HUES64 (cell line): ENCODE measurements around the gene C5orf52.
"Not testable (repeated sequence)": the region's sequence is repeated elsewhere in the genome, so short reads cannot be mapped to it uniquely, and the experiment has no call there.

ENCODE experiments used
- H3K27ac ChIP-seq: 2 replicates; pipeline ENCODE4 v1.7.0; 2013; ENCODE audit warnings: low read depth, low read length, inconsistent platforms
- H3K27me3 ChIP-seq: 2 replicates; pipeline ENCODE4 v1.6.1; 2013; ENCODE audit warnings: mild to moderate bottlenecking, low read length; ENCODE audit not compliant: insufficient read depth
- H3K36me3 ChIP-seq: 2 replicates; pipeline ENCODE4 v1.6.1; 2013; ENCODE audit warnings: mild to moderate bottlenecking, low read length; ENCODE audit not compliant: insufficient read depth
- H3K4me1 ChIP-seq: 2 replicates; pipeline ENCODE4 v1.6.1; 2013; ENCODE audit warnings: mild to moderate bottlenecking, low read length, moderate library complexity; ENCODE audit not compliant: insufficient read depth
- H3K4me3 ChIP-seq: 2 replicates; pipeline ENCODE4 v1.5.1; 2013; ENCODE audit warnings: mild to moderate bottlenecking, low read length, moderate library complexity
- H3K9ac ChIP-seq: 2 replicates; pipeline ENCODE4 v1.6.1; 2013; ENCODE audit warnings: mild to moderate bottlenecking, low read depth, low read length
- H3K9me3 ChIP-seq: 2 replicates; pipeline ENCODE4 v1.6.1; 2013; ENCODE audit warnings: low read depth, low read length; ENCODE audit not compliant: insufficient read depth
- WGBS: fragments of 150-250, 120-280 bp; methylation state at CpG from one replicate; pipeline ENCODE4 v1.1.7; 2013; ENCODE audit warnings: missing lambda C conversion rate; 5-methylcytosine and 5-hydroxymethylcytosine counted together

Gene C5orf52

DNA sequence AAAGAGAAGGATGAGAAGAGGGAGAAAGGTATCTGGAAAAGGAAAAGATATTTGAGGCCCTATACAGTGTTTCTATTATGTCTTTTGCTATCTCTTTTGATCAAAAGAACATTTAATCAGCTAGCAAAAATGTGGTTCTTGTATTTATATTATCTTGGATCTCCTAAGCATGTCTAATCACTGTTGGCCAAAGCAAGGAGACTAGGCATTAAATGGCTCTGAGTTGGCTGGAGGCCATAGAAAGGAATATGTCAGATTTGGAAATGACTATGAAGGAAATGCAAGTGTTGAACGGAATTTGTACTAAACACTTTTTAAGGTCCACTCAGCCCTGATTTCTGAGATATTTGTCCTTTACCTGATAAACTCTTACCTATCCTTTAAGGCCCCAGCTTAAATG is 37.5 kb downstream of the C5orf52 start:
- Histone ChIP-seq H3K9me3 (no peaks in the 10 kb centered on the region), H3K36me3 (no peaks in the 10 kb centered on the region), H3K4me1 (no peaks in the 10 kb centered on the region), H3K27ac (no peak overlapping the region), H3K9ac (no peak overlapping the region), H3K4me3 (no peak overlapping the region), H3K27me3 (no peaks in the 10 kb centered on the region)
- 100% methylated on average over 1 of the region's 1 CpG for WGBS

DNA sequence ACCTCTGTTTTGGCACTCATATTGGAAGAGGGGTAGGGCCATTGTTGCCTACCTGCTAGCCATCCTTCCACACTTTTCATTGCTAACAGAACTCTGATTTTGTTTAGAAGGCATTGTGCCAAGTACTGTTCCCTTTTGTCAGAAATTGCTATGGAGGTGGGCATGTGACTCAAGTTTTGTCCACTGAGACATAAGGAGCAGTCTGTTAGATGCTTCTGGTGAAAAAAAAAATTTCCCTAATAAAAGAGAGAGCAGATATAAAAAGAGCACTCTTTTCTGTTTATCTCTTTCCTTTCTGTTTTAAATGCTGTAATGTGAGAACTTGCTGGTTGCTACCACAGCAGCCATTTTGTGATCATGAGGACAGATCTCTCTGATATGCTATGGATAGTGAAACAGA is 38.0 kb downstream of the C5orf52 start:
- Histone ChIP-seq H3K4me1 (no peaks in the 10 kb centered on the region), H3K4me3 (no peak overlapping the region), H3K9ac (no peak overlapping the region), H3K27ac (no peak overlapping the region), H3K27me3 (no peaks in the 10 kb centered on the region), H3K9me3 (no peaks in the 10 kb centered on the region), H3K36me3 (no peaks in the 10 kb centered on the region)

DNA sequence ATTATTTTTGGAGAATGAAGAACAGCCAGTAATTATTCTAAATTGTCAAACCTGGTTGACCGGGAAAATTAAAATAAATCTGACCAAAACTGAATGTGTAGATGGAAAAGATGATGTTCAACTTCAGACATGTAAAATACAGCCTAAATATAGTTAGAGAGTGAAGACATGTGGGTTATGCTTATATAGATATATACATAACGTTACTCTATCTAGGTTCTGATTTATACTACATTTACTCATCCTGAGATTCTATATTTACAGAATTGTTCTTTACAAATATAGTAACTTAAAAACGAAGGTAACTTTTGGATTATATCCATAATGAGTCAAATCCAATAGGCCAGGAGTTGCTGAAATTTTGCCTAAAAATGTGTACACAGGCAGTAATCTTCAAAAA is 39.1 kb downstream of the C5orf52 start:
- Histone ChIP-seq H3K9me3 (no peaks in the 10 kb centered on the region), H3K4me3 (no peak overlapping the region), H3K36me3 (no peaks in the 10 kb centered on the region), H3K4me1 (no peaks in the 10 kb centered on the region), H3K9ac (no peak overlapping the region), H3K27me3 (no peaks in the 10 kb centered on the region), H3K27ac (no peak overlapping the region)
- 92% methylated on average over 1 of the region's 3 CpGs for WGBS

DNA sequence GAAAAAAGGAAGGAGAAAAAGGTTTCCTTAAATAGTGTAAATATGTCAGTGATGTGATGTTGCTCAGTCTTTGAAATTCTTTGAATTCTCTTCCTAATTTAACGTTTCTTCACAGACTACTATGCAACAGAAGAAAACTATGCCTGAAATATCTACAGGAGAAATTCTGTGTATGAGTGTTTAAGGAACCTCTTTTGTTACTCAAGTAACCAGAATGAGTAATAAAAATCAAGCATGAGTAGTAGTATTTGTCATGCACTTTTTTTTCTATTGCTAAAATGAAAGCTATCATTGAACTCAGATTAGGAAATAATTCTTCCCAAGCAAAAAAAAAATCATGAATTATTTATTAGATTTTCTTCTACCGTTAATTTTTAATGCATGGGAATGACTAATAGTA is 39.5 kb downstream of the C5orf52 start:
- H3K4me1 ChIP-seq: no peaks in the 10 kb centered on the region
- no peaks in the 10 kb centered on the region for H3K27me3 ChIP-seq
- H3K36me3 ChIP-seq: no peaks in the 10 kb centered on the region
- no CpG with 5 or more reads among the region's 2 CpGs for WGBS
- no peaks in the 10 kb centered on the region for H3K9me3 ChIP-seq
- H3K4me3 ChIP-seq: no peak overlapping the region
- H3K27ac ChIP-seq: no peak overlapping the region
- no peak overlapping the region for H3K9ac ChIP-seq

DNA sequence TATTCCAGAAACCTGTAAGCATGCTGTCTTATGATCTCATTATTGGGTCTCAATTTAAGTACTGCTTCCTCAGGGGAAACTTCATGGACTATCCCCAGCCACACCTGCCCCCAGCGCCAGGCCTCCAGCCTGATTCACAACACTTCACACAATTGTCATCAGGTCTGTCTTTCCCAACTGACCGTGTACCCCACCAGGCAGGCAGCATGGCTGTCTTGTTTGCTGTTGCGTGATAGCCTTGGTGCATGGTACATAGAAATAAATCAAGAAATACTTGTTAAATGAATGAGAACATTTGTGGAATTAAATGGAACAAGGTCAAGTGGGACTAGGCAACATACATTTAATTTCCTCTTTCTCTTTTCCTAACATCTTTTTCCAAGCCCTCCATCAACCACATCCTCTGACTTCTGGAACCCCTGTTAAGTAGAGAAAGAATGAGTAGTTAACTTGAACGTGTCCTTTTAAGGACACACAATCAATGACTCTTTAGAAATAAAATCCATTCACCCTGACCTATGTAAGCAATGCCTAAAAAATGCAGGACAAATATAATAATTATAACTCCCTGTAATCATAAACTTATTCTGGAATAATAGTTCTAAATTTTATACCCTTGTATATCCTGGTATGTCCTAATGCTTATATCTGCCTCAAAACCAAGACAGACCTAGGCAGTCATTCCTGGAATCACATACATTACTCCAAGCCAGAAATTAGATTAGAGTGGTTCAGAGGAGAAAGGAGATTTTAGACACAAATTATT is 42.7 kb downstream of the C5orf52 start:
- Histone ChIP-seq H3K27ac (no peak overlapping the region), H3K9ac (no peak overlapping the region), H3K4me1 (no peaks in the 10 kb centered on the region), H3K36me3 (no peaks in the 10 kb centered on the region), H3K9me3 (no peaks in the 10 kb centered on the region), H3K27me3 (no peaks in the 10 kb centered on the region), H3K4me3 (no peak overlapping the region)
- 96% methylated on average over 3 of the region's 4 CpGs for WGBS

DNA sequence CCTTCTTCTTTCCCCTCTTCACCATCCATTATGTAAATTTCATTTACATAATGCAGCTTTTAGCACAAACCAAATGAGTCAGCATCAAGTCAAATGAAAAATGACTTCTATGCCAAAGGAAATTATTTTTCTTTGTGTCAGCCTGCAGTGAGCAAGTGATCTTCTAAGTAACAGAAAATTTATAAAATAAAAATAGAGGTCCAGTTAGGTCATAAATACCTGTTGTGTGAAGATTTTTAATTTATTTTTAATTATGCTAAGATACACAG is 43.2 kb downstream of the C5orf52 start:
- H3K36me3 ChIP-seq: no peaks in the 10 kb centered on the region
- H3K27ac ChIP-seq: no peak overlapping the region
- no peaks in the 10 kb centered on the region for H3K4me1 ChIP-seq
- H3K9me3 ChIP-seq: no peaks in the 10 kb centered on the region
- no peaks in the 10 kb centered on the region for H3K27me3 ChIP-seq
- H3K4me3 ChIP-seq: no peak overlapping the region
- H3K9ac ChIP-seq: no peak overlapping the region

DNA sequence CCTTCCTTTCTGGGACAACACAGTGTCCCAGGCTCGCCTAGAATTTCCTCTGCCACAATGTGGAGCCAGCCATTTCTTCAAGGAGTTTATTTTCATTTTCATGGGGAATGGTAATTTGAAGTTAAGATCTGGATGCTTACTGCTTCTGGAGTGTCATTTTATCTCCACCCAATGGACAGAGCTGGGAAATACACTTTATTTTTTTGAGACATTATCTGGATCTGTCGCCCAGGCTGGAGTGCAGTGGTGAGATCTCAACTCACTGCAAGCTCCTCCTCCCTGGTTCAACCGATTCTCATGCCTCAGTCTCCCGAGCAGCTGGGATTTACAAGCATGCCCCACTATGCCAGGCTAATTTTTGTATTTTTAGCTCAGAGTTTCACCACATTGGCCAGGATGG is 47.2 kb downstream of the C5orf52 start:
- H3K9ac ChIP-seq: no peak overlapping the region
- 64% methylated on average over 4 of the region's 4 CpGs for WGBS
- no peak overlapping the region for H3K27ac ChIP-seq
- no peaks in the 10 kb centered on the region for H3K36me3 ChIP-seq
- no peak overlapping the region for H3K4me3 ChIP-seq
- H3K27me3 ChIP-seq: no peaks in the 10 kb centered on the region
- H3K9me3 ChIP-seq: no peaks in the 10 kb centered on the region
- H3K4me1 ChIP-seq: no peaks in the 10 kb centered on the region

DNA sequence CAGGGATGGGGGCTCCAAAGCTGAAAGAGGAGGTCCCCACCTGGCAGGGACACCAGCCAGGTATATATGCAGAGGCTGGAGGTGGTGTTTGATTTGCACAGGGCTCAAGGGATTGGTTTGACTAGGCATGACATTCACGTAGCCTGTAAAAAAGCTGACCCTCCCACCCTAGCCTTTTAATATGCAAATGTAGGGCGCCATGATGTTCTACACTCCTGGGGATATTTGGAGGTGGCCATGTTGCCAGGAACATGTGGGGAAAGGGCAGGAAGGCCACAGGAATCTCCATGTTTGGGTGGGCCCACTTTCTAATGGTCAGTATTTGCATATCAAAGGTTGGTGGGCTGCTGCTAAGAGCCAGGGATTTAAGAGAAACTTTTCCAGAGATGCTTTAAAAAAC is 47.9 kb downstream of the C5orf52 start:
- H3K27ac ChIP-seq: no peak overlapping the region
- no peak overlapping the region for H3K9ac ChIP-seq
- no peaks in the 10 kb centered on the region for H3K36me3 ChIP-seq
- H3K9me3 ChIP-seq: no peaks in the 10 kb centered on the region
- H3K4me3 ChIP-seq: no peak overlapping the region
- 45% methylated on average over 2 of the region's 2 CpGs for WGBS
- H3K27me3 ChIP-seq: no peaks in the 10 kb centered on the region
- H3K4me1 ChIP-seq: no peaks in the 10 kb centered on the region

DNA sequence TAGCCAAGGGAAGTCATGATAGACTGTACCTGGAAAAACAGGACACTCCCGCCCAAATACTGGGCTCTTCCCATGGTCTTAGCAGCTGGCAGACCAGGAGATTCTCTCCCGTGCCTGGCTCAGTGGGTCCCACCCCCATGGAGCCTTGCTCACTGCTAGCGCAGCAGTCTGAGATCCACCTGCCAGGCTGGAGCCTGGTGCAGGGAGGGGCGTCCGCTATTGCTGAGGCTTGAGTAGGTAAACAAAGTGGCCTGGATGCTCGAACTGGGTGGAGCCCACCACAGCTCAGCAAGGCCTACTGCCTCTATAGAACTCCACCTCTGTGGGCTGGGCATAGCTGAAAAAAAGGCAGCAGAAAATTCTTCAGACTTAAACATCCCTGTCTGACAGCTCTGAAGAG is 49.8 kb downstream of the C5orf52 start:
- Histone ChIP-seq H3K27me3 (no peaks in the 10 kb centered on the region), H3K4me1 (no peaks in the 10 kb centered on the region), H3K9me3 (no peaks in the 10 kb centered on the region), H3K27ac (no peak overlapping the region), H3K36me3 (no peaks in the 10 kb centered on the region), H3K9ac (no peak overlapping the region), H3K4me3 (no peak overlapping the region)
- WGBS: 95% methylated on average over 6 of the region's 6 CpGs

DNA sequence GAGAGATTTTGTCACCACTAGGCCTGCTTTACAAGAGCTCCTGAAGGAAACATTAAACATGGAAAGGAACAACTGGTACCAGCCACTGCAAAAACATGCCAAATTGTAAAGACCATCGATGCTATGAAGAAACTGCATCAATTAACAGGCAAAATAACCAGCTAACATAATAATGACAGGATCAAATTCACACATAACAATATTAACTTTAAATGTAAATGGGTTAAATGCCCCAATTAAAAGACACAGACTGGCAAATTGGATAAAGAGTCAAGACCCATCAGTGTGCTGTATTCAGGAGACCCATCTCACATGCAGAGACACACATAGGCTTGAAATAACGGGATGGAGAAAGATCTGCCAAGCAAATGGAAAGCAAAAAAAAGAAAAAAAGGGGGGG is 51.6 kb downstream of the C5orf52 start:
- not testable (repeated sequence) for H3K27me3 ChIP-seq, H3K4me1 ChIP-seq, H3K27ac ChIP-seq, H3K9me3 ChIP-seq, H3K36me3 ChIP-seq, H3K4me3 ChIP-seq, H3K9ac ChIP-seq
- 75% methylated on average over 1 of the region's 2 CpGs for WGBS

DNA sequence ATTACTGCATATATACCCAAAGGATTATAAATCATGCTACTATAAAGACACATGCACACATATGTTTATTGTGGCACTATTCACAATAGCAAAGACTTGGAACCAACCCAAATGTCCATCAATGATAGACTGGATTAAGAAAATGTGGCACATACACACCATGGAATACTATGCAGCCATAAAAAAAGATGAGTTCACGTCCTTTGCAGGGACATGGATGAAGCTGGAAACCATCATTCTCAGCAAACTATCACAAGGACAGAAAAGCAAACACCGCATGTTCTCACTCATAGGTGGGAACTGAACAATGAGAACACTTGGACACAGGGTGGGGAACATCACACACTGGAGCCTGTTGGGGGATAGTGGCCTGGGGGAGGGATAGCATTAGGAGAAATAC is 55.3 kb downstream of the C5orf52 start:
- H3K4me1 ChIP-seq, H3K9ac ChIP-seq, H3K36me3 ChIP-seq, H3K4me3 ChIP-seq, H3K9me3 ChIP-seq, H3K27me3 ChIP-seq, H3K27ac ChIP-seq: not testable (repeated sequence)
- 100% methylated on average over 1 of the region's 2 CpGs for WGBS

DNA sequence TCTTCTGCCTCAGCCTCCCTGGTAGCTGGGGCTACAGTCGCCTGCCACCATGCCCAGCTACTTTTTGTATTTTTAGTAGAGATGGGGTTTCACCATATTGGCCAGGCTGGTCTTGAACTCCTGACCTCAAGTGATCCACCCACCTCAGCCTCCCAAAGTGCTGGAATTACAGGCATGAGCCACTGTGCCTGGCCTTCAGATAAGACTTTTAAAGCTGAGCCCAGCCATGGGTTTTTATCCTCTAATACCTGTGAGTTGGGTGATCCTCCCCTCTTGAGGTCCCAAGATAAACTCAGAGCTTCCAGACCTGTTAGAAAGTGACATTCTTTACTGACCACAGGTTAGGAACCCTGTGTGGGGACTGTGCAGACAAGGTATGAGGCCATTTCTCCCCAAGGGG is 56.5 kb downstream of the C5orf52 start:
- not testable (repeated sequence) for H3K4me3 ChIP-seq, H3K27me3 ChIP-seq, H3K27ac ChIP-seq, H3K9ac ChIP-seq, H3K9me3 ChIP-seq, H3K36me3 ChIP-seq, H3K4me1 ChIP-seq
- 60% methylated on average over 1 of the region's 1 CpG for WGBS
